Retina (tissue), 1 donor: ENCODE data around the gene TENM4.
"Not testable (repeated sequence)": the region's sequence is repeated elsewhere in the genome, so short reads cannot be mapped to it uniquely, and the experiment has no call there.

Experiments
- DNase-seq: peaks from one replicate; pipeline ENCODE4 v3.0.0-alpha.2; 2016

Gene TENM4

GRCh38 chr11:78996007-78996406, 444.8 kb downstream of the TENM4 start:
- no peak for DNase-seq

- no peak for DNase-seq
Measured at GRCh38 chr11:78995171-78995570, 445.7 kb downstream of the TENM4 start.

- no peak for DNase-seq
Measured at GRCh38 chr11:78993802-78994430, 446.9 kb downstream of the TENM4 start.

GRCh38 chr11:78991681-78992080, 449.1 kb downstream of the TENM4 start:
- DNase-seq: no peak

- DNase-seq: no peak
Measured at GRCh38 chr11:78990261-78990660, 450.6 kb downstream of the TENM4 start.

GRCh38 chr11:78987748-78988147, 453.1 kb downstream of the TENM4 start:
- no peak for DNase-seq

- DNase-seq: no peak
Measured at GRCh38 chr11:78986305-78986704, 454.5 kb downstream of the TENM4 start.

- no peak for DNase-seq
Measured at GRCh38 chr11:78985663-78986062, 455.2 kb downstream of the TENM4 start.

- DNase-seq: no peak
Measured at GRCh38 chr11:78982473-78982872, 458.4 kb downstream of the TENM4 start.

GRCh38 chr11:78981153-78981552, 459.7 kb downstream of the TENM4 start:
- no peak for DNase-seq

GRCh38 chr11:78978831-78979230, 462.0 kb downstream of the TENM4 start:
- no peak for DNase-seq

GRCh38 chr11:78977848-78978247, 463.0 kb downstream of the TENM4 start:
- DNase-seq: not testable (repeated sequence)

- DNase-seq: no peak
Measured at GRCh38 chr11:78977009-78977408, 463.8 kb downstream of the TENM4 start.

- DNase-seq: no peak
Measured at GRCh38 chr11:78975081-78975480, 465.7 kb downstream of the TENM4 start.

GRCh38 chr11:78973876-78974275, 467.0 kb downstream of the TENM4 start:
- no peak for DNase-seq

GRCh38 chr11:78972590-78972989, 468.2 kb downstream of the TENM4 start:
- no peak for DNase-seq

- DNase-seq: no peak
Measured at GRCh38 chr11:78972177-78972576, 468.7 kb downstream of the TENM4 start.

- DNase-seq: no peak
Measured at GRCh38 chr11:78967811-78968210, 473.0 kb downstream of the TENM4 start.

GRCh38 chr11:78965432-78965831, 475.4 kb downstream of the TENM4 start:
- DNase-seq: no peak

- peak; percentile 88 for DNase-seq
Measured at GRCh38 chr11:78961937-78962701, 478.7 kb downstream of the TENM4 start.

- DNase-seq: no peak
Measured at GRCh38 chr11:78961247-78961646, 479.6 kb downstream of the TENM4 start.

GRCh38 chr11:78958444-78958843, 482.4 kb downstream of the TENM4 start:
- no peak for DNase-seq

- no peak for DNase-seq
Measured at GRCh38 chr11:78957476-78958245, 483.2 kb downstream of the TENM4 start.

- no peak for DNase-seq
Measured at GRCh38 chr11:78954696-78955095, 486.1 kb downstream of the TENM4 start.
